Measurements from ENCODE around the gene DOK3.
A peak's percentile ranks its signal among the peaks of the same experiment; 100 is the strongest.

The DOK3 gene

DNA sequence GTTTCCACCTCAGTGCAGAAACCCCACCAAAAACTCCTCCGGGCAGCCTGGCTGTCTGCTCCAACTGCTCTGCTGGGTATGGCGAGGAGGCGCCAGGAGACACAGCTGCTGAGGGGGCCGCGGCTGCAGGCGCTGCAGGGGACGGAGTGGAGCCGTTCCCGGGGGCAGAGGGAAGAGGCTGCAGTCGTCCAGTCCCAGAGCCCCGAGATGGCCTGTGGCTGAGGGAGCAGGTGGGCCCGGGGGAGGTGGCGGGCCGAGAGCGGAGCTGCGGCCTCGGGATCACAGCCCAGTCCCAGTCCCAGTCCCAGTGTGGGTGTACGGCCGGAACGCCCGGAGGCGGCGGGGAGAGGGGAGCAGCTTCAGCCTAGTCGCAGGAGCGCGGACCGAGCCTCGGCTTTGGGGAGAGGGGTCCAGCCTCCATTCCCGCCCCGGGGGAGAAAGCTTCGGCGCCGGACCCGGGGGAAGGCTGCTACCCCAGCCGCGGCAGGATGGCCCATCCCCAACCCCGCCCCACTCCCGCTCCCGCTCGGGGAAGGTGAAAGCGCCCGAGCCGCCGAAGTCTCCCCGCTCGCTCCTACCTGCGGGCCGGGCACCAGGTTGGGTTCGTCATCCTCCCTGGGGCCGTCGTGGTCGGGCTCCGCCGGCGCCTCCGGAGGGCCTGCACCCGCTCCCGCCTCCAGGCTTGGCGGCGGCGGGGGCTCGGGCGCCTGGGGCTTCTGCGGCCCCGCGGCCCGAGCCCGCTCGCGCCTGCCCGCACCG is 44.2 kb upstream of the DOK3 start:
- Histone ChIP-seq H3K36me3 (ENCODE audit: low read length) (0 out of 2 replicates have a peak, but pooled peaks cover 5% of the 10 kb centered on the region), H3K27ac (ENCODE audit: low read depth, low read length) (peak overlapping the region; percentile 45), H2AFZ (ENCODE audit: low read depth, low read length, severe bottlenecking) (peak overlapping the region; percentile 8), H3K4me2 (ENCODE audit: low read depth, low read length, poor library complexity, severe bottlenecking) (peak overlapping the region; percentile 87), H4K20me1 (ENCODE audit: low read depth, low read length) (no peaks in the 10 kb centered on the region), H3K9me2 (replicated peaks; ENCODE audit: insufficient read depth, low read length) (no peaks in the 10 kb centered on the region), H3F3A (ENCODE audit: insufficient read depth) (no peaks in the 10 kb centered on the region), H3K27me3 (ENCODE audit: low read length) (no peaks in the 10 kb centered on the region), H3K79me2 (ENCODE audit: insufficient read depth, low read length) (peaks cover 48% of the 10 kb centered on the region), H3K9ac (ENCODE audit: low read length) (peak overlapping the region; percentile 85), H3K9me3 (ENCODE audit: insufficient read depth, low read length) (no peaks in the 10 kb centered on the region), H3K4me3 (ENCODE audit: insufficient read depth, low read length, poor library complexity, severe bottlenecking) (peak overlapping the region; percentile 87)
- TF ChIP-seq EZH2phosphoT487 (conservative IDR thresholded peaks at IDR 0.05; ENCODE audit: low read length), result no peak
- TF ChIP-seq, protein P1, sequence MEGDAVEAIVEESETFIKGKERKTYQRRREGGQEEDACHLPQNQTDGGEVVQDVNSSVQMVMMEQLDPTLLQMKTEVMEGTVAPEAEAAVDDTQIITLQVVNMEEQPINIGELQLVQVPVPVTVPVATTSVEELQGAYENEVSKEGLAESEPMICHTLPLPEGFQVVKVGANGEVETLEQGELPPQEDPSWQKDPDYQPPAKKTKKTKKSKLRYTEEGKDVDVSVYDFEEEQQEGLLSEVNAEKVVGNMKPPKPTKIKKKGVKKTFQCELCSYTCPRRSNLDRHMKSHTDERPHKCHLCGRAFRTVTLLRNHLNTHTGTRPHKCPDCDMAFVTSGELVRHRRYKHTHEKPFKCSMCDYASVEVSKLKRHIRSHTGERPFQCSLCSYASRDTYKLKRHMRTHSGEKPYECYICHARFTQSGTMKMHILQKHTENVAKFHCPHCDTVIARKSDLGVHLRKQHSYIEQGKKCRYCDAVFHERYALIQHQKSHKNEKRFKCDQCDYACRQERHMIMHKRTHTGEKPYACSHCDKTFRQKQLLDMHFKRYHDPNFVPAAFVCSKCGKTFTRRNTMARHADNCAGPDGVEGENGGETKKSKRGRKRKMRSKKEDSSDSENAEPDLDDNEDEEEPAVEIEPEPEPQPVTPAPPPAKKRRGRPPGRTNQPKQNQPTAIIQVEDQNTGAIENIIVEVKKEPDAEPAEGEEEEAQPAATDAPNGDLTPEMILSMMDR (IDR thresholded peaks at IDR 0.05; ENCODE audit: insufficient read depth, low read length, poor library complexity, severe bottlenecking), result no peak

DNA sequence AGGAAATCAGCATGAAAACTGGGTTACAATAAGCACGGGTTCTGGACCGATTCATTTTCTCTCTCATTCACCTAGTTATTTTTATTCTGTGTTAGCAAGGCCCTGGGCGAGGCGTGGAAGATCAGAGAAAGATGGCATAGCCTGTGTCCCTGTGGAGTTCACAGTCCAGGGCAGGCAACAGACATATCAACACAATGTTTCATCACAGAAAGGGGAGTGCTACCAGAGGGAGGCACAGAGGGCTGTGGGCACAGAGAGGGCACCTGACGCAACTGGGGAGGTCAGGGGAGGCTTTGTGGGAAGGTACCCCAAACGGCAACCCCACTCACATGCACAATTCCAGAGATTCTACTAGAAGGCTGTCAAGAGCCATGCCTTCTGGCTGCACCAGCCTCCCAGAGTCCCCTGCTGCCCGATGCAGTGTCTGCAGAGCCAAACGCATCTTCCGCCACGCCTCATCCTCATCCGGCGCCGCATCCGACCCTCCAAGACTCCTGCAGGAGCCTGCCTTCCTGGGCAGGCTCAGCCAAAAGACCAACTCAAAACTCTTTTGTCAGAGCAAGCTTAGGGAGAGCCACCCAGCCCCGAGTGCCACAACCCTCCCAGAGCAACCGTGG is 43.3 kb upstream of the DOK3 start:
- Histone ChIP-seq H3K9me3 (ENCODE audit: insufficient read depth, low read length) (no peaks in the 10 kb centered on the region), H3K36me3 (ENCODE audit: low read length) (0 out of 2 replicates have a peak, but pooled peaks cover 5% of the 10 kb centered on the region), H4K20me1 (ENCODE audit: low read depth, low read length) (no peaks in the 10 kb centered on the region), H3F3A (ENCODE audit: insufficient read depth) (no peaks in the 10 kb centered on the region), H3K9me2 (replicated peaks; ENCODE audit: insufficient read depth, low read length) (no peaks in the 10 kb centered on the region), H3K4me2 (ENCODE audit: low read depth, low read length, poor library complexity, severe bottlenecking) (peak overlapping the region; percentile 87), H3K27ac (ENCODE audit: low read depth, low read length) (no peak overlapping the region), H3K27me3 (ENCODE audit: low read length) (no peaks in the 10 kb centered on the region), H3K9ac (ENCODE audit: low read length) (peak overlapping the region; percentile 85), H2AFZ (ENCODE audit: low read depth, low read length, severe bottlenecking) (no peak overlapping the region), H3K79me2 (ENCODE audit: insufficient read depth, low read length) (peaks cover 48% of the 10 kb centered on the region), H3K4me3 (ENCODE audit: insufficient read depth, low read length, poor library complexity, severe bottlenecking) (peak overlapping the region; percentile 87)
- TF ChIP-seq, protein P1 (IDR thresholded peaks at IDR 0.05; ENCODE audit: insufficient read depth, low read length, poor library complexity, severe bottlenecking), result no peak
- TF ChIP-seq EZH2phosphoT487 (conservative IDR thresholded peaks at IDR 0.05; ENCODE audit: low read length), result no peak

DNA sequence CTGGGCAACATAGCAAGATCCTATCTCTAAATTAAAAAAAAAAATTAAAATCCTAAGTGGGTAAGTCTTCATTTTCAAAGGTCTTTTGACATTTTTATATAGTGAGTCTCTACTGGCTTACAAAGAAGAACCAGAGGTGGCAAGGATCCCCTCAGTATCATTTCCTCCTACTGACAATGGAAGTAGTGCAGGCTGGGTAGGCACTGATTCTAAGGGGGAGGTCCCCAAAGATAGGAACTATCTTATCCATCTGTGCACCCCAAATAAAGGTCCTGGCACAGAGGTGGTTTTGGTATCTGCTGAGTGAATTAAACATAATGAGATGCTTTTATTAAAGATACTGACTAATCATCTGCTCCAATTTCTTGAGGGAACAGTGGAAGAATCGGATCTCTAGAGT is 40.5 kb upstream of the DOK3 start:
- TF ChIP-seq, protein P1 (IDR thresholded peaks at IDR 0.05; ENCODE audit: insufficient read depth, low read length, poor library complexity, severe bottlenecking), result no peak
- no peak for TF ChIP-seq EZH2phosphoT487 (conservative IDR thresholded peaks at IDR 0.05; ENCODE audit: low read length)
- H3K36me3 ChIP-seq (ENCODE audit: low read length), result 0 out of 2 replicates have a peak, but pooled peaks cover 5% of the 10 kb centered on the region
- no peaks in the 10 kb centered on the region for H3K9me2 ChIP-seq (replicated peaks; ENCODE audit: insufficient read depth, low read length)
- H3K27ac ChIP-seq (ENCODE audit: low read depth, low read length), result no peak overlapping the region
- no peaks in the 10 kb centered on the region for H4K20me1 ChIP-seq (ENCODE audit: low read depth, low read length)
- no peak overlapping the region for H3K4me2 ChIP-seq (ENCODE audit: low read depth, low read length, poor library complexity, severe bottlenecking)
- no peaks in the 10 kb centered on the region for H3F3A ChIP-seq (ENCODE audit: insufficient read depth)
- no peak overlapping the region for H2AFZ ChIP-seq (ENCODE audit: low read depth, low read length, severe bottlenecking)
- no peaks in the 10 kb centered on the region for H3K9me3 ChIP-seq (ENCODE audit: insufficient read depth, low read length)
- peaks cover 61% of the 10 kb centered on the region for H3K79me2 ChIP-seq (ENCODE audit: insufficient read depth, low read length)
- no peak overlapping the region for H3K4me3 ChIP-seq (ENCODE audit: insufficient read depth, low read length, poor library complexity, severe bottlenecking)
- H3K27me3 ChIP-seq (ENCODE audit: low read length), result no peaks in the 10 kb centered on the region
- H3K9ac ChIP-seq (ENCODE audit: low read length), result no peak overlapping the region

Data from SU-DHL-6 (cell line).